ENCODE data around the gene CCL16. TPM values are rescaled to one million over a fixed set of nuclear protein-coding genes. Genes with fewer than 3 reads are reported as not detected.

The CCL16 gene
- total and polyA plus RNA-seq, 2 of the 8 experiments (the other 6 are each of a cell fraction or from before 2014, with no cell fraction given) = not detected

- Histone ChIP-seq H3K27ac (ENCODE audit: low read depth, low read length) (no peak overlapping the region), H4K8ac (ENCODE audit: extremely low read depth, insufficient read depth, low read length) (no peak overlapping the region), H4K91ac (replicated peaks; ENCODE audit: insufficient read length, low read length) (no peak overlapping the region), H3K79me2 (ENCODE audit: control insufficient read depth in 1 of 2, insufficient read depth in 2 of 2, low read length in 2 of 2) (no peaks in the 10 kb centered on the region), H2BK20ac (ENCODE audit: low read length) (no peak overlapping the region), H3K79me1 (ENCODE audit: low read depth, low read length) (no peaks in the 10 kb centered on the region), H3K18ac (ENCODE audit: extremely low read depth, low read length) (no peak overlapping the region), H2BK120ac (replicated peaks; ENCODE audit: low read depth, low read length) (no peak overlapping the region), H3K4me2 (ENCODE audit: insufficient read depth in 1 of 2, low read depth in 2 of 2, low read length in 2 of 2) (no peak overlapping the region), H2BK15ac (ENCODE audit: low read length) (no peak overlapping the region), H3K23ac (ENCODE audit: insufficient read length) (no peak overlapping the region), H2AK5ac (ENCODE audit: low read depth, low read length) (no peak overlapping the region), H2AFZ (ENCODE audit: low read length) (no peak overlapping the region), H2BK5ac (ENCODE audit: low read depth, low read length) (no peak overlapping the region), H3K9ac (replicated peaks in 1 of 4; ENCODE audit: extremely low read depth in 1 of 4, low read depth in 3 of 4, low read length in 3 of 4) (no peak overlapping the region), H3K56ac (replicated peaks; ENCODE audit: insufficient read length, low read depth, low read length) (no peak overlapping the region), H3K27me3 (replicated peaks in 1 of 4; ENCODE audit: control insufficient read depth in 3 of 4, extremely low read depth in 1 of 4, insufficient read depth in 3 of 4, low read length in 3 of 4) (no peaks in the 10 kb centered on the region), H3K36me3 (ENCODE audit: control insufficient read depth in 2 of 4, insufficient read depth in 4 of 4, low read length in 3 of 4) (no peaks in the 10 kb centered on the region), H4K5ac (ENCODE audit: insufficient read length, low read depth, low read length) (no peak overlapping the region), H2BK12ac (ENCODE audit: low read depth, low read length) (no peak overlapping the region), H4K20me1 (replicated peaks in 1 of 2; ENCODE audit: control insufficient read depth in 1 of 2, insufficient read depth in 2 of 2, low read length in 2 of 2) (no peaks in the 10 kb centered on the region), H3K14ac (ENCODE audit: insufficient read length) (no peak overlapping the region), H3K4me3 (ENCODE audit: extremely low read depth in 1 of 4, insufficient read depth in 2 of 4, low read depth in 3 of 4, low read length in 4 of 4) (no peak overlapping the region), H3K23me2 (ENCODE audit: low read depth, low read length) (no peaks in the 10 kb centered on the region), H3K4ac (replicated peaks; ENCODE audit: insufficient read length, low read depth, low read length) (no peak overlapping the region), H3K4me1 (replicated peaks in 1 of 4; ENCODE audit: control insufficient read depth in 3 of 4, insufficient read depth in 4 of 4, low read length in 3 of 4) (no peaks in the 10 kb centered on the region), H3K9me3 (ENCODE audit: insufficient read depth in 2 of 2, low read depth in 1 of 2, low read length in 1 of 2) (peaks cover 0 to 3% of the 10 kb centered on the region in 2 experiments; a peak in 2 of 4 replicates)
- DNase-seq (ENCODE audit: low read depth in 1 of 2, low spot score in 2 of 2) (no peak), FAIRE-seq (no peak)
- ChIA-PET POLR2A (ENCODE audit: partially characterized antibody) (no interaction called here), CTCF (ENCODE audit: partially characterized antibody) (interaction anchor here (0.5 to 1.7 kb wide), 3 partner anchors 9 to 188 kb away, joined by 3 to 5 read pairs (median 4); no protein-coding TSS in a partner anchor)
- WGBS, 2 experiments (ENCODE audit: extremely low coverage in 1 of 2, insufficient coverage in 1 of 2, insufficient read length in 1 of 2, insufficient replicate concordance in 2 of 2, low coverage in 1 of 2, low lambda C conversion rate in 2 of 2, missing lambda C conversion rate in 1 of 2) = 96% methylated on average over 2 of the region's 2 CpGs; no CpG with 5 or more reads in 1 of the 2 experiments
- no peak for TF ChIP-seq NANOG (IDR thresholded peaks at IDR 0.05; ENCODE audit: insufficient read depth, low read depth, low read length, poor library complexity, severe bottlenecking)
- TF ChIP-seq YY1 (IDR thresholded peaks at IDR 0.05; ENCODE audit: low read depth, low read length) = no peak
- no peak for TF ChIP-seq EZH2 (IDR thresholded peaks at IDR 0.05; ENCODE audit: low read depth, low read length, severe bottlenecking)
- TF ChIP-seq ATF2 (IDR thresholded peaks at IDR 0.05; ENCODE audit: low read length) = no peak
- no peak for TF ChIP-seq E2F6 (IDR thresholded peaks at IDR 0.05)
- no peak for TF ChIP-seq CHD2 (IDR thresholded peaks at IDR 0.05; ENCODE audit: low read length)
- TF ChIP-seq SIX5 (IDR thresholded peaks at IDR 0.05; ENCODE audit: low read depth, low read length) = no peak
- no peak for TF ChIP-seq SRF (IDR thresholded peaks at IDR 0.05; ENCODE audit: low read depth, low read length)
- TF ChIP-seq EGR1 (IDR thresholded peaks at IDR 0.05; ENCODE audit: borderline replicate concordance, low read depth, low read length) = no peak
- no peak for TF ChIP-seq TCF12 (IDR thresholded peaks at IDR 0.05; ENCODE audit: low read depth, low read length)
Measured at GRCh38 chr17:36019423-36019822, 38.1 kb upstream of the CCL16 start.

Data from H1 (cell line).